Cortex of kidney (tissue), 1 donor: Measurements from ENCODE around the gene SLFN13.
"Not testable (repeated sequence)": the region's sequence is repeated elsewhere in the genome, so short reads cannot be mapped to it uniquely, and the experiment has no call there.

Experiments
- DNase-seq: peaks from one replicate; lab custom pipeline; 2025; lab: John Stamatoyannopoulos, UW

The SLFN13 gene

GRCh38 chr17:35448214-35448898 is at the start of gene SLFN13:
TSS of gene SLFN13 (minus strand) at chr17:35448766. CDS start at chr17:35445680, 3,086 bp downstream.
- no peak for DNase-seq

GRCh38 chr17:35496451-35497290 is 48.1 kb upstream of the SLFN13 start:
- DNase-seq = no peak

GRCh38 chr17:35493040-35493439 is 44.5 kb upstream of the SLFN13 start:
- no peak for DNase-seq

- no peak for DNase-seq
Measured at GRCh38 chr17:35491417-35491816, 42.9 kb upstream of the SLFN13 start.

- no peak for DNase-seq
Measured at GRCh38 chr17:35489944-35490343, 41.4 kb upstream of the SLFN13 start.

GRCh38 chr17:35488991-35489390 is 40.4 kb upstream of the SLFN13 start:
- no peak for DNase-seq

GRCh38 chr17:35486920-35487732 is 38.6 kb upstream of the SLFN13 start:
- DNase-seq = no peak

GRCh38 chr17:35479271-35479670 is 30.7 kb upstream of the SLFN13 start:
- DNase-seq = no peak

- no peak for DNase-seq
Measured at GRCh38 chr17:35477248-35477647, 28.7 kb upstream of the SLFN13 start.

GRCh38 chr17:35476283-35476820 is 27.8 kb upstream of the SLFN13 start:
- no peak for DNase-seq

GRCh38 chr17:35468475-35468874 is 19.9 kb upstream of the SLFN13 start:
- no peak for DNase-seq

- DNase-seq = no peak
Measured at GRCh38 chr17:35467824-35468223, 19.3 kb upstream of the SLFN13 start.

- no peak for DNase-seq
Measured at GRCh38 chr17:35460354-35460851, 11.8 kb upstream of the SLFN13 start.

- not testable (repeated sequence) for DNase-seq
Measured at GRCh38 chr17:35454035-35454434, 5.5 kb upstream of the SLFN13 start.

GRCh38 chr17:35453171-35453570 is 4.6 kb upstream of the SLFN13 start:
- no peak for DNase-seq

GRCh38 chr17:35449371-35449931 is 885 bp upstream of the SLFN13 start:
- DNase-seq = no peak

GRCh38 chr17:35448899-35449227 is 297 bp upstream of the SLFN13 start:
- no peak for DNase-seq

GRCh38 chr17:35447499-35447898 is 1.1 kb downstream of the SLFN13 start:
- no peak for DNase-seq

GRCh38 chr17:35438433-35438832 is 10.1 kb downstream of the SLFN13 start:
- DNase-seq = no peak

- DNase-seq = no peak
Measured at GRCh38 chr17:35433075-35433894, 15.3 kb downstream of the SLFN13 start.
